ENCODE results near the gene SLC25A10.
"Not testable (repeated sequence)": the region's sequence is repeated elsewhere in the genome, so short reads cannot be mapped to it uniquely, and the experiment has no call there.

The SLC25A10 gene

GRCh38 chr17:81722184-81723120 is 10.4 kb downstream of the SLC25A10 start:
- no peak for DNase-seq

GRCh38 chr17:81723651-81724209 is 11.6 kb downstream of the SLC25A10 start:
- no peak for DNase-seq

DNA sequence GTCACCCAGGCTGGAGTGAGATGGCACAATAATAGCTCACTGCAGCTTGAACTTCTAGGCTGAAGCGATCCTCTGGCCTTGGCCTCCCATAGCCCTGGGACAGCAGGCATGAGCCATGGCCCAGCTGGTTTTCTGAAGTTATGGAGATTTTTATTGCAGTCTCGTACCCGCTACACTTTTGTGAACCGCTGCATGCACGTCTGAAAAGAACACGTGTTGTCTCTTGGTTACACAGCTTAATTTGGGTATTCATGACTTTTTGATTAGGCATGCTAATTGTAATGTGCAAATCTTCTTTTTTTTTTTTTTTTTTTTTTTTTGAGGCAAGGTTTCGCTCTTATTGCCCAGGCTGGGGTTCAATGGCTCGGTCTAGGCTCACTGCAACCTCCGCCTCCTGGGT is 13.4 kb downstream of the SLC25A10 start:
- no peak for DNase-seq

GRCh38 chr17:81726004-81726403 is 13.9 kb downstream of the SLC25A10 start:
- no peak for DNase-seq

DNA sequence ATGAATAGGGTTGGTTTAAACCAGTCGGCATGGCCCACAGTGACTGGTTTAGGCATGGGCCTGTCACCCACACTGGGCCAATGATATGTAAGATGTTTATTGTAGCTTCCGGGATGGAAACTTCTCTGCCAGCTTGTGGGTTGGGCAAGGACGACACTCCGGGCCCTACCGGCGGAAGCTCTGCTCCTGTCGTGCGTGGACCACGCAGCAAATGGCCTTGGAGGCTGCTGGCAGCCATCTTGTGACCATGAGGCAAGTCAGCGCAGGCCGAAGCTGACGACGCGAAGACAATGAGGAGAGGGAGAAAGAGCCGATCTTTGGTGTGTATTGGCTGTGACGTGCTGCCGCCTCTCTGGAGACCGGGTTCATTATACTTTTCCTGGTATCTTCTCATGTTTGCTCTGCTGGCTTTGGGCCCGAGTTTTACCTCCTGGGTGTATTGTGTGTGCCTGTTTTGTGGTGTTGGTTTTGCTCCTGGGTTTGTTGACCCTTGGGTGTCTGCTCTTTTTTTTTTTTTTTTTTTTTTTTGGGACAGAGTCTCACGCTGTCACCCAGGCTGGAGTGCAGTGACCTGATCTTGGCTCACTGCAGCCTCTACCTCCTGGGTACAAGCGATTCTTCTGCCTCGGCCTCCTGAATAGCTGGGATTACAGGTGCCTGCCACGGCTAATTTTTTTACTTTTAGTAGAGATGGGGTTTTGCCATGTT is 15.4 kb downstream of the SLC25A10 start:
- no peak for DNase-seq

GRCh38 chr17:81733507-81734404 is 21.7 kb downstream of the SLC25A10 start:
- peak; percentile 64 for DNase-seq

DNA sequence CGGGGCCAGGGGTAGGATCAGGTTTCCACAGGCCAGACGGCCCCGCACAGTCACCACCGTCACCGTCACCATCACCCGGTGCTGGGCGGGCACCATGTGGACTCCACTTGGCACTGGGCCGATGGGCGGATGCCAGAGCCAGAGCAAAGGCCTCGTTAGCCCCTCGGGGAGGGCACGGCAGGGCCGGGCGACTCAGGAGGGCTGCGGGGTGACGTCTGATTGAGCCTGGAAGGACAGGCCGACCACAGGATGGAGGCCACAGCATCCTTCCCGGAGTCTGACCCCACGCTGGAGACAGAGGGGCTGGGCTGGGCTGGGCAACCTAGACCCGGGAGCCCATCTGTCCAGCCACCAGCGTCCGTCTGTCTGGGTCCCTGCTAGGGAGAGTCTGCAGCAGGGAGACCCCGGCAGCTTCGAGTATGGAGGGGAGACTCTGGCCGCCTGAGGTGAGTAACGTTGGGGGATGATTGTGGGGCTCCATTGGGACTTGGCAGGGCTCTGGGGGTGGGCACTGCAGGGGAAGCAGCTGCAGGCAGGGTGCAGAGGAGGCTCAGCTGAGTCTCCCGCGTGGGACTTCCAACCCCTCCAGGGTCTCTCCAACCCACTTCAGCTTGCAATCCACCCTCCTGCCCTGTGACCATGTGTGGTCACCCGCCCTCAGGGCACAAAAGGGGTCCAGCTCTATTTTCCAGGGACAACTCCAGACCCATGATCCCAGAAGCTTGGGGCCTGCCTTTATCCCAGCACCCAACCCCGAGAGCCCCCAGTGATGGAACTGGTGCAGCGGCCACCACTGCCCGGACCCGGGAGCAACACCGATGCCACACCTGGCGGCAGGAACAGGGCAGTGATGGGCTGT is 22.6 kb downstream of the SLC25A10 start:
- DNase-seq = no peak

DNA sequence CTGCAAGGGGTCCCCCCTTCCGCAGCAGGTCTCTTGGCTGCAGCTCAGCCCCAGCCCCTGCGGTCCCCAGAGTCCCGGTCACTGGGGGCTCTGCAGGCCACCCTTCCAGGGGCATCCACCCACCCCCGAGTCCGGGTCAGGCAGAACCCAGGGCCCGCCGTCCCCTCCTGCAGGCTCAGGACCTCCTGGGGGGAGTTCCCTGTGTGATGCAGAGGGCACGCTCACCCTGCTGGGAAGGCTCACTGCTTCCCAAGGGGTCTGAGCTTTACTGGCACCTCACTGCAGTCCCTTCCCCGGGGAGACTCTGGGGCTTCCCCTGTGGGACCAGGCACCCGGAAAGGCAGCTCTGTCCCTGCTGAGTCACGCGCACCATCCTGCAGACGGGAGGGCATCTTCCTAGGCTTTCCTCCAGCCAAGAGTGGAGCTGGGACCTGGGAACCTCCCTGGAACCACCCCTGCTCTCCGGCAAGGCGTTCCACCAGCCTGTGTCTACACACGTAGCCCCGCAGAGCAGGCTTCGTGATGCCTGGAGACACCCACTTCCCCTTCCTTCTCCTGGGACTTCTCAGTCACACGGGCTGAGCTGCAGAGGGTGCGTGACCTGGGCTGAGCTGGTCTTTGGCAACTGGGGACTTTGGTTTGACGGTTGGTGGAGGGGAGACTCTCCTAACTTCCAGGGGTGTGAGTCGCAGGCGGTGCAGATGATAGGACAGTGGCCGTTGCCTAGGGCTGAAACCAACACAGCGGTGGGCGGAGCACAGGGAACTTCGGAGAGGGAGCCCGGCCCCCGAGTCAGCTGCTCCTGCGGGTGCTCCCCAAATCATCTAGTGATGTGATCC is 23.4 kb downstream of the SLC25A10 start:
- no peak for DNase-seq

DNA sequence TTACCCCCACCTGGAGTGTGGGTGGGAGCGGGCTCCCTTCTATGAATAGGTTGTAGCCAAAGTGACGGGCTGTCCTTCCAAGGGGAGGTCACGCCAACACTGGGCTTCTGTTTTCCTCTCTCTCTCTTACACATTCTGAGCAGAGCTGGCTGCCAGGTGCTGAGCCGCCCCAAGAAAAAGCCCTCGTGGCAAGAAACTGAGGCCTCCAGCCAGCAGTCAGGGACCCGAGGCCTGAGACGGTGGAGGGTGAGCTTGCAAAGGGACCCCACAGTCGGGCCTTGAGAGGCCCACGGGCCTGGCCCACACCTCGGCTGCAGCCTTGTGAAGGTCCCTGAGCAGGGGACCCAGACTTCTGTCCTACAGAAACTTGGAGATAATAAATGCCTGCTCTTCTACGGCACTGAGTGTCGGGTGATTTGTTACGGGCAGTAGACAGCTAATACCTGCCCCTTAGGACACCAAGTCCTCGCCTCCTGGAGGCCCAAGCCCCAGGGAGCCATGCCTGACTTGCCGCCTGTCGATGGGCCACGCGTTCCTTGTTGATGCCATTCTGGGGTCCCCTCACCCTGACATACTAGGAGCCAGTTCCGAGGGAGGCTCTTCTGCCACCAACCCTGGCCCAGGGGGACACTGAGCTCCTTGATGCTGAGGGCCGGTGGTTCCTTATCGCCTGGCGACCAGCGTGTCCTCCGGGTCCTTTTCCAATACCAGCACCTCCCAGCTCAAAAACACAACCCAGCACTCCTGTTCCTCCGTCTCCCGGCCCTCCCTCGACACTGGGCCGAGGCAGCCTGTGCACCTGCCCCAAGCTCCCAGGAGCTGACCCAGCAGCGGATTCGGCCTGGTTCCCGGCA is 26.1 kb downstream of the SLC25A10 start:
- no peak for DNase-seq

- DNase-seq = no peak
Observed at GRCh38 chr17:81738801-81739393, 26.8 kb downstream of the SLC25A10 start.

DNA sequence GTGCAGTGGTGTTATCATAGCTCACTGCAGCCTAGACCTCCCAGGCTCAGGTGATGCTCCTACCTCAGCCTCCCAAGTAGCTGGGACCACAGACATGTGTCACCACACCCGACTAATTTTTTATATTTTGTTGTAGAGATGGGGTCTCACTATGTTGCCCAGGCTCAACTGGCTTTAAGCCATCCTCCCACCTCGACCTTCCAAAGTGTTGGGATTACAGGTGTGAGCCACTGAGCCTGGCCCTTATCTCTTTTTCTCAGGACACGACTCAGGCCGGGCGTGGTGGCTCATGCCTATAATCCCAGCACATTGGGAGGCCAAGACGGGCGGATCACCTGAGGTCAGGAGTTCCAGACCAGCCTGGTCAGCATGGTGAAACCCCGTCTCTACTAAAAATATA is 27.5 kb downstream of the SLC25A10 start:
- DNase-seq = not testable (repeated sequence)

DNA sequence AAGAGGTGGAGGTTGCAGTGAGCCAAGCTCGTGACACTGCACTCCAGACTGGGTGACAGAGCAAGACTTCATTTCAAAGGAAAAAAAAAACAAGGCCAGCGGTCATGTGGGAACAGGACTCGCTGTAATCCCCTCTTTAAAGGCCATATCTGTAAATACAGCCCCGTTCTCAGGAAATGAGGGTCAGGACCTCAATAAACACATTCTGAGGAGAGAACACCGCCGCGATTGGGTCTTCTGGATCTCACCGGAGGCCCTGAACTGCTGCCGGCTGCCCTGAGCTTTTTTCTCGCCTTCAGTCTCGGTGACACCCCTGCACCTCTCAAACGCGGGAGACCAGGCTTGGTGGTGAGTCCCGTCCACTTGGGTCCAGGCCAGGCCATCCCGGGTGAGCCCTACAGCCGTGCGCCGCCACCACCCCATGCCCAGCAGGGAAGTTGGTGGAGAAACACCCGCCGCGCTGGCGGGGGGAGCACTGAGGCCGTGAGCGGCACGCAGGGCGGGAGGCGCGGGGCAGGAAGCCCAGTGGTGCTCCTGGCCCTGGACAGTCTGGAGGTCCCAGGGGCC is 28.4 kb downstream of the SLC25A10 start:
- DNase-seq = no peak

DNA sequence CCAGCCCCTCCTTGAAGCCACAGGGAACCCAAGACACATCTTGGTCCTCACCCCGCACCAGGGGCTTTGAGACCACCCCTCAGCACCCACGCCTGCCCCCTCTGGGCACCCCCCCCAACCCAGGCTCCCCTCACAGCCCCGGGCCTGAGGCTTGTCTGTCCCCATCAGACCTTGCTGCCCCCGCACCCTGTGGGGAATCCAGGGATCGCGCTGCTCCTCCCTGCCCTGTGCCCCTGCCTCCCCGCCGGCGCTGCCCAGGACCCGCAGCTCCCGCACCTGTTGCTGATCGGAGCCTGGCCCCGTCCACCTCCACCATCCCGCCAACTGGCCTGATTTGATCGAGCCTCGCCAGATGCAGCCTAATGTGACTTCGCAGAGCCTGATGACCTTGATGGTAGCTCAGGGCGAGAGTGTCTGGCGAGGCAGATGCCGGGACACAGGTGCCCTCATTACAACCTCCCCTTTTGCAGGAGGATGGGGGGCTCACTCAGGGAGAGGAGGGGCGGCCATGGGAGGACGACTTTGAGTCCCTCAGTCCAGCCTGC is 29.0 kb downstream of the SLC25A10 start:
- no peak for DNase-seq

DNA sequence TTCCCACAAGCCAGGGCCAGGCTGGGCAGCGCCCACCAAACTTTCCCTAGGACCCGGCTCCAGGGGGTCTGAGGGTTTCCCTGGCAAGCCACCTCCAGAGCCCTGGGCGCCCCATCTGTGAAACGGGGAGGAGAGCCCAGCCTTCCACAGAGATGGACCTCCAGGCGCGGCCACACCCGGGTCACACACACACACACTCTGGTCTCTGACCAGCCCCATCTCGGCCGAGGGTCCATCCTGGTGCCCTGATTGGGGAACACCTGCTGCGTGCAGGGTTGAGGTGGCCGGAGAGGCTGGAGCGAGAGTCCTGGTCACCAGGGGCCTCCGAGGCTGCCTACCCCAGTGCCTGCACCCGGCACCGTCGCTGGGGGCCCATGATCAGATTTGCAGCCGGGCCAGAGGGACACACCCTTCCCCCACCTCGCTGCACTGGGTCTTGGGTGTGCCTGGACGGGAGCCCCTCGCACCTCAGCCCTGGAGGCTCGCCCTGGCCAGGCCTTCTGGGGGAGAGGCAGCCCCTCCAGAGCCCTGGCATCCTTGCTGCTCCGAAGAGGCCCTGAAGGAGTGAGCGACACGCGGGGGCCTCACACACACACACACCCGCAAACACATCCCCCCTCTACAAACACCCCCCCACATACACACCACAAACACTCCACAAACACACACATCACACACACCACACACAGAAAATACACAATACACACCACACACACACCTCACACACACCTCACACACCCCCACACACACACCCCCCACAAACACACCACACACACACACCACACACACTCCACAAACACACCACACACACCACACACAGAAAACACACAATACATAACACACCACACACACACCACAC is 29.7 kb downstream of the SLC25A10 start:
- DNase-seq = no peak

Data from CD4-positive, alpha-beta T cell treated with Interleukin-6 for 4 hours (primary cell).